CD14-positive monocyte (primary cell): Measurements from ENCODE around the gene ROR1. TPM values are rescaled to one million over a fixed set of nuclear protein-coding genes. Genes with fewer than 3 reads are reported as not detected.

ENCODE experiments used
- DNase-seq, 3 donors: peaks; one replicate each; pipeline ENCODE4 v3.0.0-alpha.2; 2011 to 2022
- H2AFZ ChIP-seq: 2 replicates; pipeline ENCODE4 v1.6.0; 2012; ENCODE audit warnings: mild to moderate bottlenecking, low read depth, low read length, inconsistent platforms; ENCODE audit not compliant: insufficient read depth, poor library complexity, severe bottlenecking
- H3K27ac ChIP-seq, 2 donors: 1 replicate in 1 of 2; 2 replicates in 1 of 2; pipeline ENCODE4 v1.5.1; 2012 to 2013; ENCODE audit warnings: low read length in 2 of 2, control low read depth in 1 of 2, inconsistent platforms in 1 of 2, low read depth in 1 of 2, mild to moderate bottlenecking in 1 of 2
- H3K27me3 ChIP-seq, 2 donors: one replicate each; pipeline versions ENCODE4 v1.6.0 to v1.6.1; 2011 to 2013; ENCODE audit warnings: low read length in 2 of 2; ENCODE audit not compliant: control insufficient read depth in 2 of 2, insufficient read depth in 2 of 2
- H3K36me3 ChIP-seq, 2 donors: replicated peaks in 1 of 2; 1 replicate in 1 of 2; 2 replicates in 1 of 2; pipeline versions ENCODE4 v1.5.1 to v1.6.1; 2012 to 2013; ENCODE audit warnings: low read length in 2 of 2, control low read depth in 1 of 2, inconsistent platforms in 1 of 2, mild to moderate bottlenecking in 1 of 2; ENCODE audit not compliant: insufficient read depth in 2 of 2, control insufficient read depth in 1 of 2
- H3K4me1 ChIP-seq, 2 donors: 1 replicate in 1 of 2; 2 replicates in 1 of 2; pipeline versions ENCODE4 v1.5.1 to v1.6.1; 2012 to 2013; ENCODE audit warnings: low read length in 2 of 2, control low read depth in 1 of 2, inconsistent platforms in 1 of 2, mild to moderate bottlenecking in 1 of 2, moderate library complexity in 1 of 2; ENCODE audit not compliant: insufficient read depth in 2 of 2, control insufficient read depth in 1 of 2
- H3K4me2 ChIP-seq: replicated peaks from 2 replicates; pipeline ENCODE3; 2012; ENCODE audit warnings: low read length, moderate library complexity, mild to moderate bottlenecking; ENCODE audit not compliant: poor library complexity, severe bottlenecking; ENCODE audit errors: extremely low read depth
- H3K4me3 ChIP-seq, 3 experiments: fragments of 200-600 bp in 1 of 3; sonication (generic) in 1 of 3; replicated peaks in 1 of 3; 1 replicate in 2 of 3; 2 replicates in 1 of 3; pipeline ENCODE4 v1.5.1; 2011 to 2013; ENCODE audit warnings: low read length in 3 of 3, mild to moderate bottlenecking in 3 of 3, control low read depth in 2 of 3, low read depth in 2 of 3, inconsistent platforms in 1 of 3, moderate library complexity in 1 of 3
- H3K79me2 ChIP-seq: 2 replicates; pipeline ENCODE4 v1.6.0; 2012; ENCODE audit warnings: mild to moderate bottlenecking, control low read depth, inconsistent platforms, low read length, moderate library complexity; ENCODE audit not compliant: insufficient read depth
- H3K9ac ChIP-seq: 2 replicates; pipeline ENCODE4 v1.6.0; 2017; ENCODE audit warnings: low read length, mild to moderate bottlenecking; ENCODE audit not compliant: insufficient read depth, poor library complexity, severe bottlenecking
- H3K9me3 ChIP-seq, 2 donors: replicated peaks in 1 of 2; 1 replicate in 1 of 2; 2 replicates in 1 of 2; pipeline versions ENCODE4 v1.5.1 to v1.6.1; 2012 to 2013; ENCODE audit warnings: low read length in 2 of 2, control low read depth in 1 of 2; ENCODE audit not compliant: control insufficient read depth in 1 of 2, insufficient read depth in 1 of 2
- H4K20me1 ChIP-seq: 2 replicates; pipeline ENCODE4 v1.6.0; 2012; ENCODE audit warnings: mild to moderate bottlenecking, low read length, control low read depth, moderate library complexity; ENCODE audit not compliant: insufficient read depth
- H3K27ac Mint-ChIP-seq, 7 donors: one replicate each; pipeline ENCODE4 v1.8.0; 2020; ENCODE audit warnings: mild to moderate bottlenecking in 7 of 7, mixed read lengths in 7 of 7, moderate library complexity in 6 of 7, inconsistent platforms in 2 of 7
- H3K27me3 Mint-ChIP-seq, 3 donors: one replicate each; pipeline ENCODE4 v1.8.0; 2021 to 2022; ENCODE audit warnings: low read depth in 3 of 3, mild to moderate bottlenecking in 3 of 3, mixed read lengths in 3 of 3, moderate library complexity in 3 of 3, inconsistent platforms in 1 of 3
- H3K36me3 Mint-ChIP-seq, 2 donors: one replicate each; pipeline ENCODE4 v1.8.0; 2020; ENCODE audit warnings: mixed read lengths in 2 of 2, inconsistent platforms in 1 of 2, mild to moderate bottlenecking in 1 of 2
- H3K4me1 Mint-ChIP-seq: one replicate; pipeline ENCODE4 v1.8.0; 2020; ENCODE audit warnings: mild to moderate bottlenecking, mixed read lengths
- H3K4me3 Mint-ChIP-seq, 2 donors: one replicate each; pipeline ENCODE4 v1.8.0; 2020; ENCODE audit warnings: mild to moderate bottlenecking in 2 of 2, mixed read lengths in 2 of 2, moderate library complexity in 1 of 2
- H3K9me3 Mint-ChIP-seq, 7 donors: one replicate each; pipeline ENCODE4 v1.8.0; 2020 to 2022; ENCODE audit warnings: mixed read lengths in 7 of 7, mild to moderate bottlenecking in 6 of 7, moderate library complexity in 6 of 7, inconsistent platforms in 2 of 7
- WGBS: methylation state at CpG from one replicate; pipeline ENCODE4 v1.1.5; 2013; ENCODE audit warnings: missing lambda C conversion rate; ENCODE audit not compliant: insufficient coverage; 5-methylcytosine and 5-hydroxymethylcytosine counted together
- intact Hi-C, 2 donors: fragments of 100-400 bp; cut with micrococcal nuclease; formaldehyde crosslinking; loops; one replicate each; pipeline versions ENCODE4 v1.15.0 to v1.15.1; 2023
- polyA plus RNA-seq, 3 donors: library from polyadenylated mRNA; depleted of rRNA in 1 of 3; unstranded in 2 of 3; stranded (reverse) in 1 of 3; fragments of 300-500 nt in 2 of 3; fragments of >200 nt in 1 of 3; fragmentation: Illumina TruSeq in 2 of 3; gene quantifications; 1 replicate in 2 of 3; 2 replicates in 1 of 3; pipeline ENCODE4 v1.2.3, GENCODE V29; 2012 to 2021
- TF ChIP-seq, protein P1 (sequence below): fragments of 200-600 bp; IDR thresholded peaks from one replicate; pipeline ENCODE4 v1.8.0; 2022; ENCODE audit warnings: antibody characterized with exemption, mild to moderate bottlenecking

ROR1 gene
- polyA plus RNA-seq, 3 donors: not detected

DNA sequence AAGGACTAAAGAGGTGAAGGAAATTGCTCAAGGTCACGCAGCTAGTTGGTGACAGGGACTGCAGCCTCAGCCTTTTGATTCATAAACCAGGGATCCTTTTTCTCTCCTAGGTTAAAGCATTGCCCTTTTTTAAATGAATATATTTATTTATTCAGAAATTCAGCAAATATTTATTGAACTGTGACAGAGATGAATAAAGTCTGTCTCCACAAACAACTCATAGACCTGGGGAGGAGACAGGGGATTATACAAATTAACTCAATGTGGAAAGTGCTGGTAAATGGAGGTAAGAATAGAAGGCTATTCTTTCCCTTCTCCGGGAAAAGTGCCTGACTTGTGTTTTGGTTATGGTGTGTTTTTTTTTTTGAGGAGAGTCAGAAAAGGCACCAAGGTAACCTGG lies 110.7 kb downstream of the ROR1 start:
- no peaks in the 10 kb centered on the region for H4K20me1 ChIP-seq
- H3K4me3 ChIP-seq: no peak overlapping the region
- no peak overlapping the region for H2AFZ ChIP-seq
- H3K4me1 ChIP-seq: no peaks in the 10 kb centered on the region
- H3K27ac ChIP-seq: no peak overlapping the region
- H3K9ac ChIP-seq: no peak overlapping the region
- no CpG with 5 or more reads among the region's 2 CpGs for WGBS
- intact Hi-C loops: no loop called here
- H3K27me3 ChIP-seq: no peaks in the 10 kb centered on the region
- no peak overlapping the region for H3K4me2 ChIP-seq
- Mint-ChIP-seq H3K9me3 (peaks cover 0 to 3% (median 0%) of the 10 kb centered on the region in 7 donors), H3K36me3 (no peaks in the 10 kb centered on the region), H3K4me3 (peak overlapping the region in 1 of 2 donors; percentile 41), H3K27me3 (peaks cover 0 to 2% (median 0%) of the 10 kb centered on the region in 3 donors), H3K4me1 (no peaks in the 10 kb centered on the region), H3K27ac (no peak overlapping the region)
- H3K36me3 ChIP-seq: no peaks in the 10 kb centered on the region
- no peaks in the 10 kb centered on the region for H3K9me3 ChIP-seq
- TF ChIP-seq, protein P1, sequence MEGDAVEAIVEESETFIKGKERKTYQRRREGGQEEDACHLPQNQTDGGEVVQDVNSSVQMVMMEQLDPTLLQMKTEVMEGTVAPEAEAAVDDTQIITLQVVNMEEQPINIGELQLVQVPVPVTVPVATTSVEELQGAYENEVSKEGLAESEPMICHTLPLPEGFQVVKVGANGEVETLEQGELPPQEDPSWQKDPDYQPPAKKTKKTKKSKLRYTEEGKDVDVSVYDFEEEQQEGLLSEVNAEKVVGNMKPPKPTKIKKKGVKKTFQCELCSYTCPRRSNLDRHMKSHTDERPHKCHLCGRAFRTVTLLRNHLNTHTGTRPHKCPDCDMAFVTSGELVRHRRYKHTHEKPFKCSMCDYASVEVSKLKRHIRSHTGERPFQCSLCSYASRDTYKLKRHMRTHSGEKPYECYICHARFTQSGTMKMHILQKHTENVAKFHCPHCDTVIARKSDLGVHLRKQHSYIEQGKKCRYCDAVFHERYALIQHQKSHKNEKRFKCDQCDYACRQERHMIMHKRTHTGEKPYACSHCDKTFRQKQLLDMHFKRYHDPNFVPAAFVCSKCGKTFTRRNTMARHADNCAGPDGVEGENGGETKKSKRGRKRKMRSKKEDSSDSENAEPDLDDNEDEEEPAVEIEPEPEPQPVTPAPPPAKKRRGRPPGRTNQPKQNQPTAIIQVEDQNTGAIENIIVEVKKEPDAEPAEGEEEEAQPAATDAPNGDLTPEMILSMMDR: no peak
- H3K79me2 ChIP-seq: no peaks in the 10 kb centered on the region
- no peak for DNase-seq

DNA sequence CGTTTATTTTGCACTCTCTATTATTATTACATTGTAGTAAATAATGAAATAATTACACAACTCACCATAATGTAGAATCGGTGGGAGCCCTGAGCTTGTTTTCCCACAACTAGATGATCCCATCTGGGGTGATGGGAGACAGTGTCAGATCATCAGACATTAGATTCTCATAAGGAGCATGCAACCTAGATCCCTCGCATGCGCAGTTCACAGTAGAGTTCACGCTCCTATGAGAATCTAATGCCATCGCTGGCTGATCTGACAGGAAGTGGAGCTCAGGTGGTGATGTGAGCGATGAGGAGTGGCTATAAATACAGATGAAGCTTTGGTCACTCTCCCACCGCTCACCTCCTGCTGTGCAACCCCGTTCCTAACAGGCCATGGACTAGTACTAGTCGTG lies 112.1 kb downstream of the ROR1 start:
- H3K27me3 ChIP-seq: no peaks in the 10 kb centered on the region
- TF ChIP-seq, protein P1: no peak
- Mint-ChIP-seq H3K9me3 (peaks cover 0 to 3% (median 0%) of the 10 kb centered on the region in 7 donors), H3K4me3 (no peak overlapping the region), H3K36me3 (no peaks in the 10 kb centered on the region), H3K27ac (no peak overlapping the region), H3K4me1 (no peaks in the 10 kb centered on the region), H3K27me3 (peaks cover 0 to 2% (median 0%) of the 10 kb centered on the region in 3 donors)
- H4K20me1 ChIP-seq: no peaks in the 10 kb centered on the region
- H3K79me2 ChIP-seq: no peaks in the 10 kb centered on the region
- no peaks in the 10 kb centered on the region for H3K36me3 ChIP-seq
- no peak overlapping the region for H3K27ac ChIP-seq
- no peak for DNase-seq
- no peaks in the 10 kb centered on the region for H3K4me1 ChIP-seq
- H2AFZ ChIP-seq: no peak overlapping the region
- H3K9me3 ChIP-seq: no peaks in the 10 kb centered on the region
- no peak overlapping the region for H3K9ac ChIP-seq
- intact Hi-C loops: no loop called here
- H3K4me2 ChIP-seq: no peak overlapping the region
- no peak overlapping the region for H3K4me3 ChIP-seq
- WGBS: 100% methylated on average over 7 of the region's 10 CpGs
